GM18951 (cell line): Measurements from ENCODE around the gene CRTAP.

Source experiments
- POLR2A ChIP-seq: IDR thresholded peaks from 4 replicates; pipeline ENCODE4 v1.6.1; 2011; ENCODE audit warnings: mild to moderate bottlenecking; ENCODE audit not compliant: insufficient read length, insufficient read depth; ENCODE audit errors: extremely low read depth
- in situ Hi-C: fragments of 300-500 bp; cut with MboI; formaldehyde crosslinking; loops from one replicate; pipeline ENCODE4 v1.12.0; 2022; ENCODE audit warnings: low sequenced_read_pairs, mixed read lengths, inconsistent platforms; ENCODE audit not compliant: unreplicated experiment

CRTAP gene

GRCh38 chr3:33132019-33132360 is 18.2 kb downstream of the CRTAP start:
- in situ Hi-C loops, result loop anchor here (25.0 kb wide), 1 partner anchor 655 kb away; the partner anchor contains the start of gene PDCD6IP
- TF ChIP-seq POLR2A, result no peak

- TF ChIP-seq POLR2A, result no peak
- in situ Hi-C loops, result loop anchor here (25.0 kb wide), 1 partner anchor 653 kb away; the partner anchor contains the start of gene PDCD6IP
Observed at GRCh38 chr3:33134026-33134625, 20.3 kb downstream of the CRTAP start.

- TF ChIP-seq POLR2A, result no peak
- in situ Hi-C loops, result loop anchor here (25.0 kb wide), 1 partner anchor 650 kb away; the partner anchor contains the start of gene PDCD6IP
Observed at GRCh38 chr3:33137691-33138090, 23.9 kb downstream of the CRTAP start.

- in situ Hi-C loops, result loop anchor here (25.0 kb wide), 1 partner anchor 648 kb away; the partner anchor contains the start of gene PDCD6IP
Observed at GRCh38 chr3:33139006-33139623, 25.3 kb downstream of the CRTAP start.

- in situ Hi-C loops, result loop anchor here (25.0 kb wide), 1 partner anchor 647 kb away; the partner anchor contains the start of gene PDCD6IP
- no peak for TF ChIP-seq POLR2A
Observed at GRCh38 chr3:33139996-33140395, 26.2 kb downstream of the CRTAP start.

- in situ Hi-C loops, result loop anchor here (25.0 kb wide), 1 partner anchor 646 kb away; the partner anchor contains the start of gene PDCD6IP
- no peak for TF ChIP-seq POLR2A
Observed at GRCh38 chr3:33141006-33141405, 27.2 kb downstream of the CRTAP start.

GRCh38 chr3:33144433-33144832 is 30.6 kb downstream of the CRTAP start:
- in situ Hi-C loops, result loop anchor here (25.0 kb wide), 1 partner anchor 643 kb away; the partner anchor contains the start of gene PDCD6IP
- no peak for TF ChIP-seq POLR2A

GRCh38 chr3:33145221-33145900 is 31.5 kb downstream of the CRTAP start:
- TF ChIP-seq POLR2A, result no peak
- in situ Hi-C loops, result loop anchor here (25.0 kb wide), 1 partner anchor 642 kb away; the partner anchor contains the start of gene PDCD6IP

GRCh38 chr3:33145901-33146580 is 32.2 kb downstream of the CRTAP start:
- no peak for TF ChIP-seq POLR2A
- in situ Hi-C loops, result loop anchor here (25.0 kb wide), 1 partner anchor 641 kb away; the partner anchor contains the start of gene PDCD6IP

GRCh38 chr3:33146791-33147445 is 33.1 kb downstream of the CRTAP start:
- in situ Hi-C loops, result loop anchor here (25.0 kb wide), 1 partner anchor 640 kb away; the partner anchor contains the start of gene PDCD6IP
- no peak for TF ChIP-seq POLR2A

GRCh38 chr3:33149342-33149741 is 35.5 kb downstream of the CRTAP start:
- in situ Hi-C loops, result loop anchor here (25.0 kb wide), 1 partner anchor 638 kb away; the partner anchor contains the start of gene PDCD6IP
- TF ChIP-seq POLR2A, result no peak
